GM12875 (cell line): ENCODE measurements around the gene GALNT13.

Experiments
- H3K4me3 ChIP-seq: one replicate; pipeline ENCODE4 v1.5.1; 2011; ENCODE audit warnings: low read depth, low read length, control low read depth
- TF ChIP-seq, protein P1 (sequence below): IDR thresholded peaks from 2 replicates; pipeline ENCODE4 v1.5.1; 2011; ENCODE audit warnings: low read depth, mild to moderate bottlenecking, control low read depth, inconsistent platforms, low read length, moderate library complexity, borderline replicate concordance; ENCODE audit not compliant: insufficient read depth

Gene GALNT13

DNA sequence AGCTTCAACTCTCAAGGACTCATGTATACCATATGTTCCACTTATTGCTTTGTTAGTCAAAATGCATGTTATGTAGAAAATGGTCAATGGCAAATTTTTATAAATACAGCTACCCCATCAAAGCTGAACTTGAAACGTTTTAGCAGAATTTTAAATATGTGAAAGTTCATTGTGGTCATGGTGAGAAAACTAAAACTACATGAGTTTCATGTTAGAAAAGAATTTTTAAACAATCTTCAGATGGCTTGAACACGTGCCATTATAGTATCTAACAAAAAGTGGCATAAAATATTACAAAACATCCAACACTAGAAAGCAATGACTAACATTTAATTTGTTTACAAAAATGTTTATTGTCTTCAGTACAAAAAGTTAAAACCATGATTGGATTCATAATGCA is 580.7 kb downstream of the GALNT13 start:
- H3K4me3 ChIP-seq, result no peak overlapping the region
- TF ChIP-seq, protein P1, sequence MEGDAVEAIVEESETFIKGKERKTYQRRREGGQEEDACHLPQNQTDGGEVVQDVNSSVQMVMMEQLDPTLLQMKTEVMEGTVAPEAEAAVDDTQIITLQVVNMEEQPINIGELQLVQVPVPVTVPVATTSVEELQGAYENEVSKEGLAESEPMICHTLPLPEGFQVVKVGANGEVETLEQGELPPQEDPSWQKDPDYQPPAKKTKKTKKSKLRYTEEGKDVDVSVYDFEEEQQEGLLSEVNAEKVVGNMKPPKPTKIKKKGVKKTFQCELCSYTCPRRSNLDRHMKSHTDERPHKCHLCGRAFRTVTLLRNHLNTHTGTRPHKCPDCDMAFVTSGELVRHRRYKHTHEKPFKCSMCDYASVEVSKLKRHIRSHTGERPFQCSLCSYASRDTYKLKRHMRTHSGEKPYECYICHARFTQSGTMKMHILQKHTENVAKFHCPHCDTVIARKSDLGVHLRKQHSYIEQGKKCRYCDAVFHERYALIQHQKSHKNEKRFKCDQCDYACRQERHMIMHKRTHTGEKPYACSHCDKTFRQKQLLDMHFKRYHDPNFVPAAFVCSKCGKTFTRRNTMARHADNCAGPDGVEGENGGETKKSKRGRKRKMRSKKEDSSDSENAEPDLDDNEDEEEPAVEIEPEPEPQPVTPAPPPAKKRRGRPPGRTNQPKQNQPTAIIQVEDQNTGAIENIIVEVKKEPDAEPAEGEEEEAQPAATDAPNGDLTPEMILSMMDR, result no peak

DNA sequence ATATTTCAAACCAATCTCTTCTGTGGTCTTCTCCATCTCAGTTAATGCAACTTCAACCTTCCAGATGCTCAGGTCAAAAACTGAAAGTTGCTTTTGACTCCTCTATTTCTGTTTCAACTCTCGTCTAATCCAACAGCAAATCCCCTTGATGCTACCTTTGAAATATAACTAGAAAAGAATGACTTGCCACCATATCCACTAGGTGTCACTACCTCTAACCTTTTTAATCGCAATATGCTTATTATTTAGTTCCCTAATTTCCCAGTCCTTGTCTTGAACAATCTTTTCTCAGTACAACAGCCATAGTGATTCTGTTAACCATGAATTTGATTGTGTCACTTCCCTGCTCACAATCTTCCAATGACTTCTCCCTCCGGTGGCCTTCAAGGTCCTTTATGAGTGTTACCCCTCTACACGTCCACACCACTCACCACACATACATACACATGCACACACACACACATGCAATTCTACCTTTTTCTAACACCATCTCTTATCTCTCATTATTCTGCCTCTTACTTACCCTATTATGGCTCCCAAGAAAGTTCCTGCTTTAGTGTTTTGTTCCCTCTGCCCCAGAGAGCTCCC is 581.3 kb downstream of the GALNT13 start:
- H3K4me3 ChIP-seq, result no peak overlapping the region

GRCh38 chr2:154455166-154455565 is 583.4 kb downstream of the GALNT13 start:
- no peak overlapping the region for H3K4me3 ChIP-seq
- TF ChIP-seq, protein P1, result no peak

More for the DNA sequence above, 581.3 kb downstream of the GALNT13 start:
- TF ChIP-seq, protein P1, result peak; percentile 33; the same call in 1 of the 2 replicates

DNA sequence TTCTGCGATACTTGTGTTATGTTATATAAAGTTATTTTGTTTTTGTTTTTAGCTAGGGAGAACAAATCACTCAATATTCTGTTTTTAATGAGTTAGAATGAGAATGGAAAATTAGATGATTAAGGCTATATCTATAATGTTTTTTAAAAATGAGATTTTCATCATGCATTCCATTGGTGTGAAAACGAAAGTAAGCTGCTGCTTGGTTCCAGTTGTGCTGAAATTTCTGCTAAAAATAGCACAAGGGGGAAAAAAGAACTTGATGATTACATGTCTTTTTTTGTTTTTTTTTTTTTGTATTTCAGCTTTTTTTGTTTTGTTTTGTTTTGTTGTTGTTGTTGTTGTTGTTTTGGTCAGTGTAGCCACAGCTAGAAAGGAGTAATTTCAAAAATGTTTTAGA is 584.1 kb downstream of the GALNT13 start:
- TF ChIP-seq, protein P1, result no peak
- no peak overlapping the region for H3K4me3 ChIP-seq

GRCh38 chr2:154457286-154457685 is 585.6 kb downstream of the GALNT13 start:
- TF ChIP-seq, protein P1, result no peak
- H3K4me3 ChIP-seq, result no peak overlapping the region

GRCh38 chr2:154459286-154459685 is 587.6 kb downstream of the GALNT13 start:
- no peak overlapping the region for H3K4me3 ChIP-seq
- TF ChIP-seq, protein P1, result no peak

GRCh38 chr2:154462634-154463033 is 590.9 kb downstream of the GALNT13 start:
- no peak overlapping the region for H3K4me3 ChIP-seq
- TF ChIP-seq, protein P1, result no peak
